ENCODE data around the gene STXBP3. TPM values are rescaled to one million over a fixed set of nuclear protein-coding genes. Genes with fewer than 3 reads are reported as not detected.
"Not testable (repeated sequence)": the region's sequence is repeated elsewhere in the genome, so short reads cannot be mapped to it uniquely, and the experiment has no call there.

STXBP3 gene
- total and polyA plus RNA-seq, 9 donors, result 26.5 to 53.5 (median 40.5) TPM

GRCh38 chr1:108767708-108768107, 21.2 kb downstream of the STXBP3 start:
- H3K36me3 ChIP-seq, result no peaks in the 10 kb centered on the region
- no peak for TF ChIP-seq CTCF (IDR thresholded peaks at IDR 0.05)
- no peak for TF ChIP-seq EP300 (IDR thresholded peaks at IDR 0.05)
- TF ChIP-seq POLR2A (IDR thresholded peaks at IDR 0.05), result no peak
- H3K4me1 ChIP-seq (ENCODE audit: insufficient read depth), result no peaks in the 10 kb centered on the region
- no peak for DNase-seq
- no peak overlapping the region for H3K4me3 ChIP-seq
- 90 to 92% (median 91%) methylated on average over 3 of the region's 3 CpGs for WGBS, 3 donors
- H3K9me3 ChIP-seq, result no peaks in the 10 kb centered on the region
- H3K27ac ChIP-seq, result no peak overlapping the region
- H3K27me3 ChIP-seq, result no peaks in the 10 kb centered on the region
- intact Hi-C loops (cut with DNase I), result no loop called here

- intact Hi-C loops (cut with DNase I), result no loop called here
- Histone ChIP-seq H3K9me3 (no peaks in the 10 kb centered on the region), H3K4me3 (no peak overlapping the region), H3K4me1 (ENCODE audit: insufficient read depth) (no peaks in the 10 kb centered on the region), H3K36me3 (no peaks in the 10 kb centered on the region), H3K27me3 (no peaks in the 10 kb centered on the region), H3K27ac (no peak overlapping the region)
- TF ChIP-seq EP300 (IDR thresholded peaks at IDR 0.05) (no peak), POLR2A (IDR thresholded peaks at IDR 0.05) (no peak), CTCF (IDR thresholded peaks at IDR 0.05) (no peak)
- DNase-seq, result no peak
These were observed 31.4 kb downstream of the STXBP3 start for GRCh38 chr1:108777839-108778238.

GRCh38 chr1:108779455-108779854, 33.0 kb downstream of the STXBP3 start:
- Histone ChIP-seq H3K4me3 (no peak overlapping the region), H3K9me3 (no peaks in the 10 kb centered on the region), H3K4me1 (ENCODE audit: insufficient read depth) (no peaks in the 10 kb centered on the region), H3K27ac (no peak overlapping the region), H3K27me3 (no peaks in the 10 kb centered on the region), H3K36me3 (no peaks in the 10 kb centered on the region)
- TF ChIP-seq EP300 (IDR thresholded peaks at IDR 0.05) (no peak), POLR2A (IDR thresholded peaks at IDR 0.05) (no peak), CTCF (IDR thresholded peaks at IDR 0.05) (no peak)
- no peak for DNase-seq
- intact Hi-C loops (cut with DNase I), result no loop called here

- peaks cover 0 to 7% of the 10 kb centered on the region in 2 donors for H3K9me3 ChIP-seq
- no peak overlapping the region for H3K4me3 ChIP-seq
- H3K36me3 ChIP-seq, result no peaks in the 10 kb centered on the region
- H3K4me1 ChIP-seq (ENCODE audit: insufficient read depth), result no peaks in the 10 kb centered on the region
- no peak overlapping the region for H3K27ac ChIP-seq
- no peaks in the 10 kb centered on the region for H3K27me3 ChIP-seq
- DNase-seq, result no peak
- intact Hi-C loops (cut with DNase I), result no loop called here
- no peak for TF ChIP-seq CTCF (IDR thresholded peaks at IDR 0.05)
- no peak for TF ChIP-seq EP300 (IDR thresholded peaks at IDR 0.05)
- TF ChIP-seq POLR2A (IDR thresholded peaks at IDR 0.05), result no peak
- 92 to 96% (median 95%) methylated on average over 3 of the region's 3 CpGs for WGBS, 3 donors
These were observed 34.6 kb downstream of the STXBP3 start for GRCh38 chr1:108780937-108781574.

- WGBS, 3 donors, result 97 to 100% (median 100%) methylated on average over 1 of the region's 1 CpG
- H3K27me3 ChIP-seq; H3K4me1 ChIP-seq (ENCODE audit: insufficient read depth); DNase-seq; H3K36me3 ChIP-seq; intact Hi-C loops (cut with DNase I); H3K4me3 ChIP-seq; H3K9me3 ChIP-seq; H3K27ac ChIP-seq: not testable (repeated sequence)
These were observed 35.1 kb downstream of the STXBP3 start for GRCh38 chr1:108781575-108781944.
